Activated T-helper 9 cell treated with anti-CD3 and anti-CD28 coated beads, Interleukin-2, amount 50 U/mL, for 16 hours (primary cell): ENCODE data around the gene MSI2.

Experiments
- DNase-seq: peaks from one replicate; pipeline ENCODE4 v3.0.0-alpha.2; 2020; ENCODE audit warnings: low read depth

The MSI2 gene

DNA sequence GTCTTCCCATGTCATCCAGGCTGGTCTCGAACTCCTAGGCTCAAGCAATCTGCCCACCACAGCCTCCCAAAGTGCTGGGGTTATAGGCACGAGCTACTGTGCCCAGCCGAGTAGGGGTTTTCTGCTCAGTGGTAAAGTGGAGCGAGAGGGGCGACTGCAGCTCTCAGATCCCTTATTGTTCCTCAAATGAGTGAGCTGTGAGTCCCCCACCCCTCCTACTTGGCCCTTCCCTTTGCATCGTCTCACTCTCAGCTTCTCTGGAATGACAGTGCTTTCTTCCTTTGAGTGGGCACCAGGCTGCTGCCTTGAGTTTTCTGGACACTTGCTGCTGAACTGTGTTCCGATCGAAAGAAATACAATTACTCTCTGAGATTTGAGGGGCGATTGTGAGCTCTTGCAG lies 63.5 kb downstream of the MSI2 start:
- no peak for DNase-seq

DNA sequence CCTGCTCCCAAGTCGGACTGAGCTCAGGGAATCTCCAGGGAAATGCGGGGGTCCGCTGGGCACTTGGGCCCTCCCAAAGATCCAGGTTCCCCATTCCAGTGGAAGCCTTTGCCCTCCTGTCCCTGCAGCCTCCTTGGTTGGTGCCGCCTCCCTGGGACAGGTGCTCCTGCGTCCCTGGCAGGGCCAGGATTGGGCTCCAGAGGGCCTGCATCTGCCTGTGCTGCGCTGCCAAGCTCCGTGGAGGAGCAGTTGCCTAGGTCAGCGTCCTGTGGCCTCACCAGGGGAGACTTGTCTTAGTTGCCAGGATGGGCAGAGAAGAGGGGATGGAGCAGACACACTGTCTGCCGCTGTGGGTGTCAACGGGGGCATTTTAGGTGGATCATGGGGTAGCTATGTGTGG lies 67.1 kb downstream of the MSI2 start:
- no peak for DNase-seq

DNA sequence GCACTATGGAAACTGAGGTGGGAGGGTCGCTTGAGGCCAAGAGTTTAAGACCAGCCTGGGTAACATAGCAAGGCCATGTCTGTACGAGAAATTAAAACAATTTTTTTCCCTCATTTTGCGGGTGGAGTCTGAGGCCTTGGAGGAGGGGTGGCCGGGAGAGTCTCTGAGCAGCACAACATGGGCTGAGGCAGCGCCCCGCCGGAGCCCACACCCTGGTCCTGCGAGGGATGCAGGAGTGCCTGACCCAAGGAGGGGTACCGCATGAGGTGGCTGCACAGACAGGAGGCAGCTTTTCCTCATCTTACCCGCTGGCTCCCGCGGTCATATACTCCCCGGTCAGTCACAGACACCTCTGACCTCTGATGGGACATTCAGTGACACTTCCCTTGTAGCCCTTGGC lies 67.7 kb downstream of the MSI2 start:
- no peak for DNase-seq

DNA sequence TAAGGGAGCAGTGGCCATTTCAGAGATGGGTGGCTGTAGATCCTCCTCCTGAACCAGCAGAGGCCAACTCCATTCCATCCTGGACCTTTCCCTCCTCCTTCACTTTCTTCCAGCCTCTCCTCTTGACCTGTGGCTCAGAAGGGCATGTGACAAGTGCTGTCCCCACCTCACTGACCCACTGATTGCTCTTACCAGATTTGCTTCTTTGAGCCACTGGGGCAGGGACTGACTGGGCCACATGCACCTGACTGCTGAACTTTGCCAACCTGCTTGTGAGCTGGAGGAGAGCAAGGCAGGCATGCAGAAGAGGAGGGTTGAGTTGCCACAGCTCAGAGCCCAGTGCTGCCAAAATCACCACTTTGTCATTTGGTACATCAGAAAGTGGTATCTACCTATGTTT lies 68.3 kb downstream of the MSI2 start:
- DNase-seq: no peak

DNA sequence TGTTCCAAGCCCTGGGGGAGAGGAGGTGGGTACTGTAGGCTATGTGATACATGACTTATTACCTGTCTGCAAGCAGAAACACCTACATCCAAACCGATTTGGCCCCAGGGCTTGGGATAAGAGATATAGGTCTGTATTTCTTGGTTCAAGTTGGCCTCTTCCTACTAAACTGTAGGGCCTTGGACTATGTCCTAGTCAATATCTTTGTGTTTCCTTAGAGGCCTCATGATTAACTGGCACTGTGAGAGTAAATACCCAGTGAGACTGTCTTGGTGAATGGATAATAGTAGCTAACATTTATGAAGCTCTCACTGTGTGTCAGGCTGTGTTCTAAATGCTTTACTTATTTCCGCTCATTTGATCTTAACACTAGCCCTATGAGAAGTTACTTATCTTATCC lies 70.0 kb downstream of the MSI2 start:
- DNase-seq: no peak

DNA sequence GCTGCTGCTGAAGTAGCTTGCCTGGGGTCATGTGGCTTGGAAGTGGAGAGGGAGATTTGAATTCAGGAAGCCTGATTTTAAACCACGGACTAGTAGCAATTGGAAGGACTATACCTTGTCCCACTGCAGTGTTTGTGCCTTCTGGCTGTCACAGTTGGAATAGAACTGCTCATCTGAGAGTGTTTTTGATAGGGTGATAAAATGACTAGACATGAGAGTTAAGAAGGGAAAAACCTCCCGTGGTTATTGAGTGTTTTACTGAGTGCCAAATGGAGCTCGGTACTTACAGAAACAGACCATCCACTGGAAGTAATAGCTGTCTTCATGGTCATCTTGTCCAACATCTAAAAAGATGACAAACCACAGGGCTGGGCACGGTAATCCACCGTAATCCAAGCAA lies 70.4 kb downstream of the MSI2 start:
- DNase-seq: no peak

DNA sequence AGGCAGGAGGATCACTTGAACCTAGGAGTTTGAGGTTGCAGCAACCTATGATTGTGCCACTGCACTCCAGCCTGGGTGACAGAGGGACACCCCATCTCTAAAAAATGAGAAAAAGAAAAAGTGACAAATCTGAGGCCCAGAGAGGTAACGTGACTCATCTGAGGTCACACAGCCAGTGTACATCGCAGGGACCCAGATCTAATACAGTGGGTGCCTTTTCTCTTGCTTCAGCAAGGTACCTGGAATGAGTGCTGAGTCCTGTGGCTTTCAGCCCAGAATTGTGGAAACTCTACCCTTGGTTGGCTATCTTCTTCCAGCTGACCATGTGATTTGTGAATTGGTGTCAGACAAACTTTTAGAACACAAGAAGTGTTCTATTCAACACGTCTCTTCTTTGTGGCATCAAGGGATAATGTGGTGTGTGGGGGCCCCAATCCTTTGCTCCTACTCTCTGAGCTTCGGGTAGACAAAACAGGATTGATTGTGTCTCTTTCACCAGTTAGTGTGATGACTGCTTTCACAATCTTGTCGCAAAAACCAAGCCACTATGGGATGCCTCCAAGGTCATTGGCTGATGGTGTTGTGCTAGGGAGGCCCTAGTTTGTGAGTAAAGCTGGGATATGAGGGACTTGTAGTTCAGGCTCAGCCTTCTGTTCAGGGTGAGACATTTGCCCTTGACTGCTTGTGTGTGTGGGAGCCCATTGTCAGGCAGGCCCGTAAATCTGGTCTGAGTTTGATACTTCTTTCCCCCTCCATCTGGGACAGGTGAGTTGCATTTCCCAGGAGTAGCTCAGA lies 71.0 kb downstream of the MSI2 start:
- DNase-seq: no peak

DNA sequence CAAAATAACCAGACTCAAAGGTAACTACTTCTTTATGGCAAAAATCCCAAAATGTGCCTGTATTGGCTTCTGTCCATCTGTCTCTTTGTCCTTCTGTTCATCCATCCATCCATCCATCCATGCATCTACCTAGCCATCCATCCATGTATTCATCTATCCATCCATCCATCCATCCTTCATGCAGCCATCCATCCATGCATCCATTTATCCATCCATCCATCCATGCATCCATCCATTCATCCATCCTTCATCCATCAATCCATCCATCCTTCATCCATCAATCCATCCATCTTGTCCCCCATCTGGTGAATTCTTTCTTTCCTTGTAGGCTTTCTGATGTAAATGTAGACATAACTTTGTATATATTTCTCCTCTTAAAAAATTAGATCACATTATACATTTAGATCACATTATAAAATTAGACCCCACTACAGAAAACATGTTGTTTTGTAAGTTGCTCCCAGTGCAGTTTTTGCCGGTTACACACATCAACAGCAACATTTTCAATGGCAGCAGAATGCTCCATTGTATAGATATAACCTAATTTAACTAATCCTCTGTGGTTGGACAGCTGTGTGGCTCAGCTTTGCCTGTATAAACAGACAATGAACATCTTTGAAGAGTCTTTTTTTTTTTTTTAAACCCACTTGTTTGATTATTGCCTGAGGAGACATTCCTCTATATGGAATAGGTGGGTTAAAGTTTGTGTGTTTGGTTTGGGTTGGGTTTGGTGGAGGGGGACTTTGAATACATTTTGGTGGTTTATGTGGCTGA lies 72.0 kb downstream of the MSI2 start:
- DNase-seq: no peak

DNA sequence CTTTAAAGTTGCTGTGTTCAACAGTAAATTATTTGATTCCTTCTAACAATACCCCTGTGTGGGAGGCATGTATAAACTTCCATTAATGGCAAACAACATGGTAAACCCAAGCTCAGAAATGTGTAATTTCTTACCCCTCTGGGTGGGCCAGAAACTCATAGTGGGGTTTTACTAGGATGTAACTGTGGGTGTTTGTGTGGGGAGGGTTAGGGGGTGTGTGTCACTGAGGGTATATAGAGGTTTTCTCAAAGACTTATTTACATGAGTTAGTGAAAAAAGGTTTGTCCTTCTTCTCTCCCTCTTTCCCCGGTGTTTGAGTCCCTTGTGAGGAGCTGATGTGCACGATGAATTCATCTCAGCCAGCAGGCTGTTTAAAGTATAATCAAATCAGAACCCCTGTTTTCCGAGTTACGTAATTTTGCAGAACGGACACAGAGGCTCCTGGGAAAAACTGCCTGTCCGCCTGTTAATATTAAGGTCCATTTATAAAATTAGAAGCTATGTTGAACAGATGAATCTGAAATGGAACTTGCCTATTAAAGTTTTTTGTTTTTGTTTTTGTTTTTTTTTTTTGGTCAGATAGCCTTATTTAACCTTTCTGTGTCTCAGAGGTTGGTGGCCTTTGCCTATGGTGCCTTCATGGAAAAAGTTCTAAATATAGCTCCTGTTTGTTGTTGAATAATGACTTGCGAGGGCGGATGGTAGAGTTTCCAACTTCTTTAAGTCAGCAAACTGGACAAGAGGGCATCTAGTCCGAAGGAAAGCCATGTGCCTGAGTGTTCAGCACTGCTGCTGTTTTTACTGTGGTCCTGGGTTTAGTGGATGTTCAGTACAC lies 73.3 kb downstream of the MSI2 start:
- no peak for DNase-seq

DNA sequence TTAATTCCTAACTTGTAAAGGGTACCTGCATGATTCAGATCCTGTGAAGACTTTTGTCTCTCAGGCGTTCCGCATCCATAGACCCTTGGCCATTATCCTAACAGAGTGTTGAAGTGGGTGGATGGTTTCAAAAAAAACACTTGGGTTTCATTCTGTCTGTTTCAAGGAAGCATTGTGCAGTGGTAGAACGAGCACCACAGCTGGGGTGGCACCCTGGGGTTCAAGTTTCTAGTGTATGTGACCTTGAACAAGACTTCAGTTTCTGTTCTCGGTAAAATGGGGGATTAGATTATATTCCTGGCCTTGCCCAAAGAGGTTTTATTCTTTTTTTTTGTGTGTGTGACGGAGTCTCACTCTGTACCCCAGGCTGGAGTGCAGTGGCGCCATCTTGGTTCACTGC lies 74.3 kb downstream of the MSI2 start:
- no peak for DNase-seq

DNA sequence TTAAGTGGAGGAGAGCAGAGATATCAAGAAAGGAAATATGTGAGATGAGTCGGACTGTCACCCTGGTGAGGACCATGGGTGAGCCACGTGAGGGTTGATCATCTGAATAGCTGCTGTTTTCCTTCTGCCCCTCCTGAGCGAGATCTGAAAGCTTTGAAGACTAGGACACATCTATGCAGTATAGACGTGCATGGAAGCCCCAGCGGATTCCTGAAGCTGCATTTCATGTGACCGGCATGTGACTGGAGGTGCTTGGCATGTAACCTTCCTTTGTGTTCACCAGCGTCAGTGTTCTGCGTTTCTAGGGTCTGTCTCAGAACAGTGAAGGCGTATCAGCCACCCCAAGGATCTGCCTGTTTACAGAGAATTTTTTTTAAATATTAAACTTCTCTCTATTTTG lies 75.1 kb downstream of the MSI2 start:
- DNase-seq: no peak

DNA sequence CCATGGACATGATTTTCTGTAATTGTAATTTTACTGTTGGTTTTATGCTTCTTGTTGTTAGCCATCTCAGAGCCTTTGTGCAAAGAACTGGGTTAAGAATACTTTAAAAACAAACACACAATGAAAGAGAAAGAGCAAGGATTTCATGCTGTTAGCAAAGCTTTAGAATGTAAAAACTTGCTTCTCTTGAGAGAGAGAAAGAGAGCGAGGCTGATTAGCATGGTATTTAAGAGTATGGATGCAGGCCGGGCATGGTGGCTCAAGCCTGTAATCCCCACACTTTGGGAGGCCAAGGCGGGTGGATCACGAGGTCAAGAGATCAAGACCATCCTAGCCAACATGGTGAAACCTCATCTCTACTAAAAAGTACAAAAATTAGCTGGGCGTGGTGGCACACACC lies 76.2 kb downstream of the MSI2 start:
- no peak for DNase-seq

DNA sequence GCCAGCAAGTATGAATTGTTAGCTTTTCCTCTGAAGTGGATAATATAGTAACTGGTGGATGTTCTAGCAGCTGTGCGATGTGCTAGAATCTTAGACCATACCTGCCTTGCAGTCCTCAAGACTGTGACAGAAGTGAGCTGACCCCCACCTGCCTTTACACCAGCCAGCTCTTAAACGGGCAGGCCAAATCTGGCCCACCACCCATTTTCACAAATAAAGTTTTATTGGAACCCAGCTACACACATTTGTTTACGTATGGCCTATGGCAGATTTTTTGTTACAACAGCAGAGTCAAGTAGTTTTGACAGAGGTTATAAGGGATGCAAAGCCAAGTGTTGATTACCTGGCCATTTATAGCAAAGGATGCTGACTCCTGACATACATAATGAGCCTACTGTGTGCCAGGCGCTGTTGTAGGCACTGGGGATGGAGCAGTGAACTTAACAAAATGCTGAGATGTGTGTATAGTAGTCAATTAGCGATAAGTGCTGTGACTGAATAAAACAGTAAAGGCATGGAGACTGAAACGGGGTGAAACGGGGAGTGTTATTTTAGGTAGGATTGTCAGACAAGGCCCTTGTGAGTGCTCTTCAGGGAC lies 79.0 kb downstream of the MSI2 start:
- DNase-seq: no peak

DNA sequence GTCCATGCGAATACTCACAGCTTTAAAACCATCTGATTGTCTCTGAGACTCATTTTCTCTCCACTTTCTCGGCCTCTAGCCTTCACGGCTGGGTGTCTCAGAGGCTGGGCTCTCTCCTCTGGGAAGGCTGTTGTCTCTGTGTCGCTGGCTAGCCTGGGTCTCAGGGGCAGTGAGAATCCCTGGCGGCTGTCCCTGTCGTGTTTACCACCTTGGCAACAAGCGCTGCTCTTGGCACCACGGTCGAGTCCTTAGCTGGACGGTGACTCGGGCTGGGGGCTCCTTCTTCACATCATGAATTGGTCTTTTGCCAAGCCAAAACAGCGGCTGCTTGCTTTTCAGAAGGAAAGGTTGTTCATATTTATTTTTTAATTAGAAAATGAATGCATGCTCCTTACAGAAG lies 81.1 kb downstream of the MSI2 start:
- DNase-seq: no peak

DNA sequence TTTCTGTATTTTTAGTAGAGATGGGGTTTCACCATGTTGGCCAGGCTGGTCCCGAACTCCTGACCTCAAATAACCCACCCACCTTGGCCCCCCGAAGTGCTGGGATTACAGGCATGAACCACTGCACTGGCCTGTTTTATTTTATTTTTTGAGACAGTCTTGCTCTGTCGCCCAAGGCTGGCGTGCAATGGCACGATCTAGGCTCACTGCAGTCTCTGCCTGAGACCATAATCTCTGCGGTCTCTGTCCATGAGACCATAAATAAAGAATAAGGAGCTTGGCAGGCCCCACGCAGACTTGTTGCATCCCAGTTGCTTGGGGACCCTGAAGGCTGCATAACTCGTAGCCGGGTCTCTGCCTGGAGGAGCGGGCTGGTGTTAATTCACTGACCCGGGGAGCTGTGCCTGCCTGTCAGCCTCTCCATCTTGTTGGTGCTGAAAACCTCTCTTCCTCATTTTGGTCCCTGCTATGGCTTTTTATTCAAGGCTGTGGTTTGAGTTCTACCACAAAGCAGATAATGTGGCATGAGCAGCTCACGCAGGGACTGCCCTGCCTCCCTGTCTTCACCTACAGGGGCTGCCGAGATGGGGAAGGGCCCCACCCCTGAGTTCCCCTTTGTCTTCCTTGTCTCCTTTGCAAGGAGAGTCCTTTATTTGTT lies 82.1 kb downstream of the MSI2 start:
- no peak for DNase-seq

DNA sequence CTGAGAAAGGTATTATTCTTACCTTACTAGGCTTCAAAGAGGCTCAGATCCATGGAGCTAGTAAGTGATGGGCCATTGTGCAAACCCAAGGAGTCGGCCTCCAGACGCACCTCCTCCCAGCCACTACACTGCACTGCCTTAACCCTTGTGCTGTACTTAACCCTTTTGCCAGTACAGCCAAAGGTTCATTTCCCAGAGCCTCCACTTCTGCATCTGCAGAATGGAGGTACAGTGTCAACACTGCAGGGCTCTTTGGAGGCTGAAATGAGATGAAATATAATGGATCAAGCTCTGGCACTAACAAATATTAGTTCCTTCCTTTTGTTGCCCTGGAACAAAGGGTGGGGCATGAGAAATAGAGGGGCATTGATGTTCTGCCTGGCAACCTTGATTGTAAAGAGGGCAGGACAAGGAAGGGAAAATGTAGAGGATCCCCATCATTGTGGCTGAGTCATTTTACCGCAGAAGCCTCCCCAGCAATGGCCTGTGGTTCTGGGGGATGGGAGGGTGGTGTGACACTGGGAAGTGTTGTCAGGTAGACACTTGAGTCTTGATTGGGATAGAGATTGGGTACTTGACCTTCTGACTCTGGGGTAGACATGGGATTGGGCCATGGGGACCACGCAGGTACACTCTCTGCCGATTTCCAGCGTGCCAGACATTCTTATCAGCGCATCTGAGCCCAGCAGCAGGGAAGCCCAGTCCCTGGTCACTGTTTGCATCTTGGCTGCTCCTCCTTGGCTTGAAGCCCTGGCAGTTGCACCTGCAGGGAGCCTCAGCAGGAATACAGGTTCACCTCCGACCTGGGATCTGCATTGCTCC lies 84.0 kb downstream of the MSI2 start:
- DNase-seq: no peak

DNA sequence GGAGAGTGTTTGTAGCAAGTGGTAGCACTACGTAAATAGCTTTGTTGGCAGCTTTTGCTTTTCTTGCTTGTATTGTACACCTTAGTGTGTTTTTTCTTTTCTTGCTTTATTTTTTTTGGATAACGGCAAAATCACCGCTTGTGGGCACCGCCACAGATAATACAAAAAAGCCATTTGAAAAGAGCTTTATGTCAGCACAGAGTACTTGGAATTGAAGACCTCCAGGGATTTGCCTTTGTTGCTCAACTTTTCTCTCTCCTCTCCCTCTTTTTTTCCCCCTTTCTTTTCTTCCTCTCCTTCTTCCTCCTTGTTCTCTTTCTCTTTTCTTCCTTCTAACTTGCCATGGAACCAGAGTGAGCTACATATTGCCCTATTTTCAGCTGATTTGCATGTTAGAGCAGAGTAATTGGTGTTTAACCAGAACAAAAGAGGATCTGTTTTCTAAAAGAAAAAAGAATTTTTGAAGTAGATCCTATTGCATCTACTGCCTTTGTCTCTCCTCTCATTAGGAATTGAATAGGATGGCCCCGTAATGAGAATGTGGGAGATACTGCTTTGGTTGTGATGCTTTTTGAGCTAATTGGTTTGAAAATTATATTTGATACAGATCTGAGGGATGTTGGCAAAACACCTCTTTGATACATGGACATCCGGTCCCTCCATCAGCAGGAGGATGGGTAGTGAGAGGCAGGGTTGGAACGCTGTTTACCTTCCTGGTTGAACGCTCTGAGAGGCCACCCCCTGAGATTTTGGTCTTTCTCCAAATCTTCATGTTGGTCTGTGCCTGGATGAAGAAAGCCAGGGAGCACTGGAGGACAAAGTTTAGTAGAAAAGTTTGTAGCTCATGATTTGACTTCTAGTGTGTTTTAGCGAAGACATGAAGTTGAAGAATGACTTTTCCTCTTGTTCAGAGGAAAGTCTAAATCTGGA lies 85.6 kb downstream of the MSI2 start:
- no peak for DNase-seq

DNA sequence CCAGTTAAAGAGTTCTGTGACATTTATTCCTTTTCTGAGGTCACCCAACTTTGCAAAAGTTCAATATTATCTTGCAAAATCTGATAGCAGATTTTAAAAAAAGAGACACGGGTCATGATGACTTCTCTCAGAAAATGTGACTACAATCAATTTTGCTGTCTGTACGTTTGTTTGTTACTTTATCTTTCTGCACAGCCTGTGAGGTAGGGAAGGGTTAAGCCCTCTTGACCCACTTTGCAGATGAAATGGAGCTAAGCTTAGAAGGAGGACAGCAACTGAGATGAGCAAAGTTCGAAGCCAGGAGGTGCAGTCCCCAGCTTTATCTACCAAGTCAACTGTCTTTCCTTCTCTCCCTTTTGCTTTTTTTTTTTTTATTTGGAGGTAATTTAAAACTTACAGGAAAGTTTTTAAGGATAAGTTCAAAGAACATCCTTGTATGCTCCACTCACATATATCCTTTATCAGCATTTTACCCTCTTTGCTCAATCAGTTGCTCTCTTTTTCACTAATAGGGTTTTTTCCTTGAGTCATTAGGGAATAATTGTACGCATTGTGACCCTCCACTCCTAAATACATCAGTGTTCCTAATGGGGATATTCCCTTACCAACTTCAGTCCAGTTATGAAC lies 86.8 kb downstream of the MSI2 start:
- no peak for DNase-seq

DNA sequence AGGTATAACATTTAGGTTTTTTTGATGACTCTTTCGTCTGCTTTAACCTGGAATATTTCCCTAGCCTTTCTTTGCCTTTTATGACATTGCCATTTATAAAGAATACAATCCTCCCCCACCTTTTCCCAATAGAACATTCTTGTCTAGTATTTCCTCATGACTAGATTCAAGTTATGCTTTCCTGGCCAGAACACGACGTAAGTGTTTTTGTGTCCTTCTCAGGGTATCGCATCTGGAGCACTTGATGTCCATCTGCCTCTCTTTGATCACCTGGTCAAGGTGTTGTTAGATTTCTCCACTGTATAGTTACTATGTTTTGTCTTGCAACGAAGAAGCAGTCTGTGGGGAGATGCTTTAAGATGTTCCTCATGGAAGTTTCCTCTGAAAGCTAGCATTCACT lies 87.4 kb downstream of the MSI2 start:
- no peak for DNase-seq
